ENCODE results near the gene MYOCD. TPM values are rescaled to one million over a fixed set of nuclear protein-coding genes. Genes with fewer than 3 reads are reported as not detected.

The MYOCD gene, protein sequence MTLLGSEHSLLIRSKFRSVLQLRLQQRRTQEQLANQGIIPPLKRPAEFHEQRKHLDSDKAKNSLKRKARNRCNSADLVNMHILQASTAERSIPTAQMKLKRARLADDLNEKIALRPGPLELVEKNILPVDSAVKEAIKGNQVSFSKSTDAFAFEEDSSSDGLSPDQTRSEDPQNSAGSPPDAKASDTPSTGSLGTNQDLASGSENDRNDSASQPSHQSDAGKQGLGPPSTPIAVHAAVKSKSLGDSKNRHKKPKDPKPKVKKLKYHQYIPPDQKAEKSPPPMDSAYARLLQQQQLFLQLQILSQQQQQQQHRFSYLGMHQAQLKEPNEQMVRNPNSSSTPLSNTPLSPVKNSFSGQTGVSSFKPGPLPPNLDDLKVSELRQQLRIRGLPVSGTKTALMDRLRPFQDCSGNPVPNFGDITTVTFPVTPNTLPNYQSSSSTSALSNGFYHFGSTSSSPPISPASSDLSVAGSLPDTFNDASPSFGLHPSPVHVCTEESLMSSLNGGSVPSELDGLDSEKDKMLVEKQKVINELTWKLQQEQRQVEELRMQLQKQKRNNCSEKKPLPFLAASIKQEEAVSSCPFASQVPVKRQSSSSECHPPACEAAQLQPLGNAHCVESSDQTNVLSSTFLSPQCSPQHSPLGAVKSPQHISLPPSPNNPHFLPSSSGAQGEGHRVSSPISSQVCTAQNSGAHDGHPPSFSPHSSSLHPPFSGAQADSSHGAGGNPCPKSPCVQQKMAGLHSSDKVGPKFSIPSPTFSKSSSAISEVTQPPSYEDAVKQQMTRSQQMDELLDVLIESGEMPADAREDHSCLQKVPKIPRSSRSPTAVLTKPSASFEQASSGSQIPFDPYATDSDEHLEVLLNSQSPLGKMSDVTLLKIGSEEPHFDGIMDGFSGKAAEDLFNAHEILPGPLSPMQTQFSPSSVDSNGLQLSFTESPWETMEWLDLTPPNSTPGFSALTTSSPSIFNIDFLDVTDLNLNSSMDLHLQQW
- 10 to 100 TPM in 1 of 2 donors, 1 to 10 TPM in 1; 7.5 to 11.8 TPM for total RNA-seq
- polyA plus RNA-seq (2013, experiment 1 of 2): 1.7 TPM
- 2.6 TPM for polyA plus RNA-seq (2013, experiment 2 of 2)
- long read RNA-seq, experiment 1: 0 reads
- long read RNA-seq, experiment 2, full-length matches to known transcripts: 2 of 8 reads
- long read RNA-seq, experiment 2, partial matches to known transcripts: 0 of 8 reads
- long read RNA-seq, experiment 2, other reads (novel, unspliced or antisense): 6 of 8 reads
- long read RNA-seq, experiment 3, full-length matches to known transcripts: 3 of 5 reads
- long read RNA-seq, experiment 3, partial matches to known transcripts: 0 of 5 reads
- long read RNA-seq, experiment 3, other reads (novel, unspliced or antisense): 2 of 5 reads
- long read RNA-seq, experiment 4: 0 reads

DNA sequence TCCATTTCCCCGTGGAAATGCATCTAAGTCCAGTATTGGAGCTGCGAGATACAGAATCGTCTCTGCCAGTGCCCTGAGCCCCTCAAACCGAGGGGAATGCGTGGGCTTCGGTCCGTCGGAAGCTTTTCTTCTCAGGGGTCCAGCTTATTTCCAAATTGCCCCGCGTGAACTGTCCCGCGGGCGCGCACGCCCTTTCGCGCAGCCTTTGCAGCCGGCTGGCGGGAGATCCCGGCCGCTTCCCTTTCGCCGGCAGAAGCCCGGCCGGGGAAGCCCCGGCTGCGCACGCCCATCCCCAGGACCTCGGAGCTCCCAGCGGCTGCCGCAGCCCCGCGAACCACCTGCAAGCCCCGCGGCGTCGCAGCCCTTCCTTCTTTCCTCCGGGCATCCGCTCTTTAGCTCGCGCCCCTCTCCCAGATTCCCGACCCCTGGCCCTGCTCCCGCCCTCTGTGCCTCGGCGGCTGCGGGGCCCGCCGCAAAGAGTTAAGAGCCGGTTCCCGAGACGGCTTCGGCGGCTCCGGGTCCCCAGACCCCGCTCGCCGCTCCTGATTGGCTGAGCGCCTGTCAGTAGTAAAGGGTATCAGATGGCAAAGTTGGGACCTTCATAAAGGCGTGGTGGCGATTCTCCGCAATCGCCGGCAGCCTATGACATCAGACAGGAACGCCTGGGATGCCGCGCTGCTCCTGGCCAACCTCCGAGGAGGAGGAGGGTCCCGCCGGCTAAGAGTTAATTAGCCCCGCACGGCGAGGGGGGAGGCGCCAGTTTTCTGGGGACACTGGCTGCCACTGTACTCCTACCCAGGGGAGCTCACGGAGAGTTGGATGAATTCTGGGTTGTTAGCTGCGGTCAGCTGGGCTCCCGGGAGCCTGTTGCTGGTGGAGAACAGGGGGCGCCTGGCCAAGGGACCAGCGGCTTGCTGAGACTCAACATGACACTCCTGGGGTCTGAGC lies at the start of gene MYOCD:
TSS of gene MYOCD (plus strand) at position 628 of the 948 bp plus-strand sequence. CDS start at position 927, 299 bp downstream.
- H3K36me3 ChIP-seq (ENCODE audit: control insufficient read depth, insufficient read depth, low read length): no peaks in the 10 kb centered on the region
- H3K9me3 ChIP-seq (ENCODE audit: control insufficient read depth, low read length): no peaks in the 10 kb centered on the region
- peaks cover 8% of the 10 kb centered on the region for H3K27me3 ChIP-seq (ENCODE audit: control insufficient read depth, insufficient read depth, low read length, poor library complexity, severe bottlenecking)
- WGBS, 2 experiments (ENCODE audit: insufficient coverage in 1 of 2, insufficient read length in 1 of 2): 1 to 3% methylated on average over 18 to 78 of the region's 78 CpGs
- TF ChIP-seq, protein P1, sequence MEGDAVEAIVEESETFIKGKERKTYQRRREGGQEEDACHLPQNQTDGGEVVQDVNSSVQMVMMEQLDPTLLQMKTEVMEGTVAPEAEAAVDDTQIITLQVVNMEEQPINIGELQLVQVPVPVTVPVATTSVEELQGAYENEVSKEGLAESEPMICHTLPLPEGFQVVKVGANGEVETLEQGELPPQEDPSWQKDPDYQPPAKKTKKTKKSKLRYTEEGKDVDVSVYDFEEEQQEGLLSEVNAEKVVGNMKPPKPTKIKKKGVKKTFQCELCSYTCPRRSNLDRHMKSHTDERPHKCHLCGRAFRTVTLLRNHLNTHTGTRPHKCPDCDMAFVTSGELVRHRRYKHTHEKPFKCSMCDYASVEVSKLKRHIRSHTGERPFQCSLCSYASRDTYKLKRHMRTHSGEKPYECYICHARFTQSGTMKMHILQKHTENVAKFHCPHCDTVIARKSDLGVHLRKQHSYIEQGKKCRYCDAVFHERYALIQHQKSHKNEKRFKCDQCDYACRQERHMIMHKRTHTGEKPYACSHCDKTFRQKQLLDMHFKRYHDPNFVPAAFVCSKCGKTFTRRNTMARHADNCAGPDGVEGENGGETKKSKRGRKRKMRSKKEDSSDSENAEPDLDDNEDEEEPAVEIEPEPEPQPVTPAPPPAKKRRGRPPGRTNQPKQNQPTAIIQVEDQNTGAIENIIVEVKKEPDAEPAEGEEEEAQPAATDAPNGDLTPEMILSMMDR (conservative IDR thresholded peaks at IDR 0.05): no peak
- Mint-ChIP-seq H3K4me1 (peaks cover 39% of the 10 kb centered on the region), H3K9me3 (no peaks in the 10 kb centered on the region), H3K27ac (peak within 1 kb of the TSS; percentile 83), H3K36me3 (ENCODE audit: low read depth) (no peaks in the 10 kb centered on the region), H3K27me3 (ENCODE audit: insufficient read depth) (peaks cover 25% of the 10 kb centered on the region), H3K4me3 (peak within 1 kb of the TSS; percentile 72)
- peak; percentile 98 for DNase-seq
- H3K4me1 ChIP-seq (ENCODE audit: control insufficient read depth, insufficient read depth, low read length): peaks cover 4% of the 10 kb centered on the region
- peak within 1 kb of the TSS; percentile 85 for H3K4me3 ChIP-seq (ENCODE audit: low read length)
- peak within 1 kb of the TSS; percentile 59 for H3K9ac ChIP-seq (ENCODE audit: extremely low read depth, low read length, poor library complexity, severe bottlenecking)
- no peak within 1 kb of the TSS for H3K27ac ChIP-seq (ENCODE audit: low read depth, low read length)

DNA sequence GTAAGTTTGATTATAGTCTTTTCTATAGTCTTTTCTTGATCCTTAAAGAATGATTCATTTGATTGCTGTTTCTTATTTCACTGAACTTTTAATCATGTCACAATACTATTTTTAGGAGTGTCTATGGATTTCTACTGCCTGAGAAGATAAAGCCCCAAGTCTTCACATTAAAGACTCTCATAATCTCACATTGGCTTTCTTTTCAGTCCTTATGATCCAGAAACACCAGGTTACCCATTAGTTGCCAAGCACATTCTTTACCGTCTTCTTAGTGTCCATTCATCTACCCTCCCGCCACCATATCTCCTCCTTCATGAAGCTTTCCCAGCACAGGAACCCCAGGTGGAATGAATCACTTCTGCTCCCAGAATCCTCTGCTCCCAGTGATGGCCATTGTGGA lies 49.5 kb upstream of the MYOCD start:
- no peak overlapping the region for H3K27ac ChIP-seq (ENCODE audit: low read depth, low read length)
- Mint-ChIP-seq H3K9me3 (no peaks in the 10 kb centered on the region), H3K27ac (no peak overlapping the region), H3K27me3 (ENCODE audit: insufficient read depth) (no peaks in the 10 kb centered on the region), H3K4me1 (peaks cover 11% of the 10 kb centered on the region), H3K4me3 (no peak overlapping the region), H3K36me3 (ENCODE audit: low read depth) (no peaks in the 10 kb centered on the region)
- 93 to 100% methylated on average over 2 of the region's 2 CpGs for WGBS, 2 experiments (ENCODE audit: insufficient coverage in 1 of 2, insufficient read length in 1 of 2)
- TF ChIP-seq, protein P1 (conservative IDR thresholded peaks at IDR 0.05): no peak
- H3K9ac ChIP-seq (ENCODE audit: extremely low read depth, low read length, poor library complexity, severe bottlenecking): no peak overlapping the region
- DNase-seq: no peak
- no peak overlapping the region for H3K4me3 ChIP-seq (ENCODE audit: low read length)
- no peaks in the 10 kb centered on the region for H3K9me3 ChIP-seq (ENCODE audit: control insufficient read depth, low read length)
- H3K27me3 ChIP-seq (ENCODE audit: control insufficient read depth, insufficient read depth, low read length, poor library complexity, severe bottlenecking): no peaks in the 10 kb centered on the region
- H3K4me1 ChIP-seq (ENCODE audit: control insufficient read depth, insufficient read depth, low read length): no peaks in the 10 kb centered on the region
- no peaks in the 10 kb centered on the region for H3K36me3 ChIP-seq (ENCODE audit: control insufficient read depth, insufficient read depth, low read length)

Data from endodermal cell (in vitro differentiated cells).